ENCODE results near the gene FAM53A. TPM values are rescaled to one million over a fixed set of nuclear protein-coding genes. Genes with fewer than 3 reads are reported as not detected.

FAM53A gene
- total and polyA plus RNA-seq, 2 of the 4 experiments (the other 2 are of a cell fraction), result 2.0 to 3.1 TPM

GRCh38 chr4:1643971-1644735 is 40.0 kb downstream of the FAM53A start:
- no peak overlapping the region for H3K4me3 ChIP-seq (ENCODE audit: insufficient read depth, low read depth, low read length)
- H4K20me1 ChIP-seq (ENCODE audit: insufficient read depth, low read length), result no peaks in the 10 kb centered on the region
- H2AK9ac ChIP-seq (replicated peaks; ENCODE audit: low read depth, low read length, poor library complexity), result no peak overlapping the region
- H3K23ac ChIP-seq (ENCODE audit: low read depth, low read length), result no peak overlapping the region
- H3K18ac ChIP-seq (ENCODE audit: low read depth, low read length), result no peak overlapping the region
- POLR2A ChIA-PET (ENCODE audit: unreplicated experiment), result no interaction called here
- dilution Hi-C loops (cut with HindIII; ENCODE audit: low sequenced_read_pairs, unreplicated experiment), result no loop called here
- H2BK120ac ChIP-seq (ENCODE audit: low read depth, low read length), result no peak overlapping the region
- no peak overlapping the region for H3K9ac ChIP-seq (ENCODE audit: low read depth, low read length)
- no peak for DNase-seq
- TF ChIP-seq, protein P1, sequence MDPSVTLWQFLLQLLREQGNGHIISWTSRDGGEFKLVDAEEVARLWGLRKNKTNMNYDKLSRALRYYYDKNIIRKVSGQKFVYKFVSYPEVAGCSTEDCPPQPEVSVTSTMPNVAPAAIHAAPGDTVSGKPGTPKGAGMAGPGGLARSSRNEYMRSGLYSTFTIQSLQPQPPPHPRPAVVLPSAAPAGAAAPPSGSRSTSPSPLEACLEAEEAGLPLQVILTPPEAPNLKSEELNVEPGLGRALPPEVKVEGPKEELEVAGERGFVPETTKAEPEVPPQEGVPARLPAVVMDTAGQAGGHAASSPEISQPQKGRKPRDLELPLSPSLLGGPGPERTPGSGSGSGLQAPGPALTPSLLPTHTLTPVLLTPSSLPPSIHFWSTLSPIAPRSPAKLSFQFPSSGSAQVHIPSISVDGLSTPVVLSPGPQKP (IDR thresholded peaks at IDR 0.05; ENCODE audit: borderline replicate concordance, low read depth, low read length), result no peak
- no peak for TF ChIP-seq MXI1 (IDR thresholded peaks at IDR 0.05; ENCODE audit: borderline replicate concordance, low read depth, low read length)
- no peak for TF ChIP-seq RFX5 (IDR thresholded peaks at IDR 0.05; ENCODE audit: low read depth, low read length)
- TF ChIP-seq CEBPB (IDR thresholded peaks at IDR 0.05; ENCODE audit: low read depth, low read length), result no peak
- TF ChIP-seq RCOR1 (IDR thresholded peaks at IDR 0.05; ENCODE audit: insufficient replicate concordance, low read length), result no peak
- TF ChIP-seq MAZ (IDR thresholded peaks at IDR 0.05; ENCODE audit: borderline replicate concordance, low read depth, low read length), result no peak
- TF ChIP-seq SMC3 (IDR thresholded peaks at IDR 0.05; ENCODE audit: low read depth, low read length), result no peak
- no peak for TF ChIP-seq MAFK (IDR thresholded peaks at IDR 0.05; ENCODE audit: low read depth, low read length)
- no peak for TF ChIP-seq USF2 (IDR thresholded peaks at IDR 0.05; ENCODE audit: low read depth, low read length)
- no peak for TF ChIP-seq POLR2A (IDR thresholded peaks at IDR 0.05; ENCODE audit: low read depth, low read length)
- TF ChIP-seq, protein P2, sequence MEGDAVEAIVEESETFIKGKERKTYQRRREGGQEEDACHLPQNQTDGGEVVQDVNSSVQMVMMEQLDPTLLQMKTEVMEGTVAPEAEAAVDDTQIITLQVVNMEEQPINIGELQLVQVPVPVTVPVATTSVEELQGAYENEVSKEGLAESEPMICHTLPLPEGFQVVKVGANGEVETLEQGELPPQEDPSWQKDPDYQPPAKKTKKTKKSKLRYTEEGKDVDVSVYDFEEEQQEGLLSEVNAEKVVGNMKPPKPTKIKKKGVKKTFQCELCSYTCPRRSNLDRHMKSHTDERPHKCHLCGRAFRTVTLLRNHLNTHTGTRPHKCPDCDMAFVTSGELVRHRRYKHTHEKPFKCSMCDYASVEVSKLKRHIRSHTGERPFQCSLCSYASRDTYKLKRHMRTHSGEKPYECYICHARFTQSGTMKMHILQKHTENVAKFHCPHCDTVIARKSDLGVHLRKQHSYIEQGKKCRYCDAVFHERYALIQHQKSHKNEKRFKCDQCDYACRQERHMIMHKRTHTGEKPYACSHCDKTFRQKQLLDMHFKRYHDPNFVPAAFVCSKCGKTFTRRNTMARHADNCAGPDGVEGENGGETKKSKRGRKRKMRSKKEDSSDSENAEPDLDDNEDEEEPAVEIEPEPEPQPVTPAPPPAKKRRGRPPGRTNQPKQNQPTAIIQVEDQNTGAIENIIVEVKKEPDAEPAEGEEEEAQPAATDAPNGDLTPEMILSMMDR (conservative IDR thresholded peaks at IDR 0.05; ENCODE audit: low read depth, low read length), result no peak
- no peak for TF ChIP-seq RAD21 (IDR thresholded peaks at IDR 0.05; ENCODE audit: low read length)
- no peak for TF ChIP-seq NFE2L2 (IDR thresholded peaks at IDR 0.05; ENCODE audit: low read depth, low read length)
- no peak for TF ChIP-seq CHD1 (IDR thresholded peaks at IDR 0.05; ENCODE audit: low read depth, low read length)
- H3K14ac ChIP-seq (replicated peaks; ENCODE audit: low read depth, low read length), result no peak overlapping the region
- no peak overlapping the region for H3K27ac ChIP-seq (ENCODE audit: insufficient read depth, low read length)
- ATAC-seq (ENCODE audit: low read depth), result no peak
- BruUV-seq (replicated peaks), result no TSS peak
- no peaks in the 10 kb centered on the region for H3K9me1 ChIP-seq (ENCODE audit: insufficient read depth, low read length)
- H4K5ac ChIP-seq (ENCODE audit: low read depth, low read length), result no peak overlapping the region
- no peak overlapping the region for H3K4ac ChIP-seq (ENCODE audit: low read depth, low read length)
- no peak overlapping the region for H2AK5ac ChIP-seq (ENCODE audit: low read depth, low read length)
- no peak overlapping the region for H2AFZ ChIP-seq (replicated peaks; ENCODE audit: low read length, poor library complexity)
- no peak overlapping the region for H3K4me2 ChIP-seq (ENCODE audit: low read depth, low read length)
- H3K4me1 ChIP-seq (ENCODE audit: control insufficient read depth, insufficient read depth, low read length), result no peaks in the 10 kb centered on the region
- H2BK15ac ChIP-seq (ENCODE audit: low read depth, low read length), result no peak overlapping the region
- intact Hi-C loops (cut with micrococcal nuclease), result no loop called here
- no peak overlapping the region for H2BK5ac ChIP-seq (ENCODE audit: low read depth, low read length, poor library complexity, severe bottlenecking)
- no peaks in the 10 kb centered on the region for H3K36me3 ChIP-seq (ENCODE audit: control insufficient read depth, insufficient read depth, low read length)
- no peaks in the 10 kb centered on the region for H3K79me1 ChIP-seq (ENCODE audit: low read depth in 1 of 2, low read length in 2 of 2)
- CTCF ChIA-PET, result no interaction called here
- H3K27me3 ChIP-seq (ENCODE audit: control insufficient read depth, insufficient read depth, low read length), result no peaks in the 10 kb centered on the region
- H4K8ac ChIP-seq (ENCODE audit: low read depth in 2 of 2, low read length in 2 of 2), result no peak overlapping the region
- no peak overlapping the region for H4K91ac ChIP-seq (ENCODE audit: insufficient read depth, low read depth, low read length)
- H3K56ac ChIP-seq (ENCODE audit: extremely low read depth, insufficient read depth, low read length), result no peak overlapping the region
- in situ Hi-C loops (cut with MboI; ENCODE audit: low sequenced_read_pairs), result loop anchor here (25.0 kb wide), 1 partner anchor 482 kb away; the partner anchor contains the start of gene SPON2
- no peak overlapping the region for H2BK20ac ChIP-seq (ENCODE audit: low read depth, low read length)
- H3K9me3 ChIP-seq (ENCODE audit: control insufficient read depth, insufficient read depth, low read length), result no peaks in the 10 kb centered on the region
- whole genome bisulfite sequencing, 2 experiments (ENCODE audit: extremely low coverage in 2 of 2, insufficient read length in 1 of 2), result 88% methylated on average over 47 of the region's 48 CpGs; no CpG with 5 or more reads in 1 of the 2 experiments
